SU-DHL-6 (cell line): Measurements from ENCODE around the gene PRLR.

ENCODE experiments used
- CTCF ChIP-seq: fragments of 200-600 bp; sonication (generic); IDR thresholded peaks from one replicate; pipeline ENCODE4 v1.5.1; 2017; ENCODE audit warnings: antibody characterized with exemption, mild to moderate bottlenecking, low read length, moderate library complexity; ENCODE audit not compliant: insufficient read depth, poor library complexity, severe bottlenecking
- EZH2phosphoT487 ChIP-seq: fragments of 200-600 bp; sonication (generic), shearing (Covaris generic); conservative IDR thresholded peaks from 2 replicates; pipeline ENCODE4 v1.6.1; 2018; ENCODE audit warnings: mild to moderate bottlenecking, antibody characterized with exemption, low read length, moderate library complexity, mixed read lengths

- TF ChIP-seq EZH2phosphoT487 (no peak), CTCF (no peak)
Measured at GRCh38 chr5:35060236-35060635, 170.1 kb downstream of the PRLR start.
